Activated naive CD8-positive, alpha-beta T cell (primary cell): ENCODE measurements around the gene SEC63.
"Not testable (repeated sequence)": the region's sequence is repeated elsewhere in the genome, so short reads cannot be mapped to it uniquely, and the experiment has no call there.

Experiments used
- H3K27ac Mint-ChIP-seq: one replicate; pipeline ENCODE4 v1.8.0; 2021; ENCODE audit warnings: mixed read lengths
- H3K27me3 Mint-ChIP-seq: one replicate; pipeline ENCODE4 v1.8.0; 2021; ENCODE audit warnings: mixed read lengths
- H3K36me3 Mint-ChIP-seq: one replicate; pipeline ENCODE4 v1.8.0; 2021; ENCODE audit warnings: mixed read lengths
- H3K4me1 Mint-ChIP-seq: one replicate; pipeline ENCODE4 v1.8.0; 2021; ENCODE audit warnings: low read depth, mixed read lengths
- H3K4me3 Mint-ChIP-seq: one replicate; pipeline ENCODE4 v1.8.0; 2021; ENCODE audit warnings: mild to moderate bottlenecking, mixed read lengths
- H3K9me3 Mint-ChIP-seq: one replicate; pipeline ENCODE4 v1.8.0; 2021; ENCODE audit warnings: low read depth, mixed read lengths

Gene SEC63

GRCh38 chr6:107926697-107927544 is 31.1 kb downstream of the SEC63 start:
- H3K4me3 Mint-ChIP-seq, H3K4me1 Mint-ChIP-seq, H3K27me3 Mint-ChIP-seq, H3K9me3 Mint-ChIP-seq, H3K27ac Mint-ChIP-seq: not testable (repeated sequence)
- H3K36me3 Mint-ChIP-seq: peaks cover 16% of the 10 kb centered on the region

- Mint-ChIP-seq H3K27ac (no peak overlapping the region), H3K4me3 (no peak overlapping the region), H3K9me3 (no peaks in the 10 kb centered on the region), H3K27me3 (no peaks in the 10 kb centered on the region), H3K36me3 (peaks cover 33% of the 10 kb centered on the region), H3K4me1 (peaks cover 2% of the 10 kb centered on the region)
Measured at GRCh38 chr6:107917451-107918375, 40.3 kb downstream of the SEC63 start.

GRCh38 chr6:107916961-107917360 is 41.0 kb downstream of the SEC63 start:
- H3K4me3 Mint-ChIP-seq, H3K27me3 Mint-ChIP-seq, H3K27ac Mint-ChIP-seq, H3K9me3 Mint-ChIP-seq, H3K4me1 Mint-ChIP-seq: not testable (repeated sequence)
- peaks cover 30% of the 10 kb centered on the region for H3K36me3 Mint-ChIP-seq

DNA sequence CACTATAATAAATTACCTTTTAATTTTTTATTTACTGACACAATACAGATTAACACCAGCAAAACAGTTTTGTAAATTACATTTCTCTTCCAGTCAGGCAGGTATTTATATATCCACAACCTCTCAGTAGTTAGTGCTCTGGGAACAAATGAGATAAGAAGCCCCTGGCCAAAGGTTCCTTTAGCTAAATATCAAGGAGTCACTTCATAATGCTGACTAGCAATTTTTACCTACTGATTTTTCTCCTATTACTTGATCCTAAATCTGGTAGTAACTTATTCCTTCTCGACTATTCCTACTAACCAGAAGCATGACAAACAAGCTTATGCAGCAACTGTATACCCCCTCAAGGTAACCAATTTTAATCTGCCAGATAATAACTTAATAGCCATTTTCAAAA is 46.3 kb downstream of the SEC63 start:
- Mint-ChIP-seq H3K36me3 (peaks cover 8% of the 10 kb centered on the region), H3K27me3 (no peaks in the 10 kb centered on the region)

DNA sequence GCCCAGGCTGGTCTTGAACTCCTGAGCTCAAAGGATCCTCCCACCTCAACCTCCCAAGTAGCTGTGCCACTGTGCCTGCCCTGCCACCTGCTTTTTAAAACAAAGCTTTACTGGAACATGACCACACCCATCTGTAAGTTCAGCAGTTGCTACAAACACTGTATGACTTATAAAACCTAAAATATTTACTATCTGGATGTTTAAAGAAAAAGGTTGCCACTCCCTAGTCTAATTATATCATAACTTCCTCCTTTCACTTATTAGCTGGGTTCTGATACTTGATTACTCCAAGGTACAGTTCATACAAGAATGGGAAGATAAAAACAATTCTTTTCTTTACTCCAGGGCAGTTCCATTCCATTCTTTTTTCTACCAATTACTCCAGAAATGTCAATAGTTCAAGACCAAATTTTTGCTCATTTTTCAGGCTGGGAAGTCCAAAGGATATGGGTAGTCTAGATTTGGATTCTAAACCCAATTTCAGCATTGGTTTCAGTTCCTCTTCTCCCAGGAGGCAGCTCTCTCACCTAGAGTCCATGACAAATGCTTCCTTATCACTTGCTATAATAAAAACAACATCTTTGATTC is 63.1 kb downstream of the SEC63 start:
- no peaks in the 10 kb centered on the region for H3K27me3 Mint-ChIP-seq
- H3K9me3 Mint-ChIP-seq: no peaks in the 10 kb centered on the region
- no peak overlapping the region for H3K4me3 Mint-ChIP-seq
- peak overlapping the region; percentile 16 for H3K27ac Mint-ChIP-seq
- no peaks in the 10 kb centered on the region for H3K4me1 Mint-ChIP-seq
- H3K36me3 Mint-ChIP-seq: peaks cover 32% of the 10 kb centered on the region

More for the DNA sequence above, 46.3 kb downstream of the SEC63 start:
- H3K4me1 Mint-ChIP-seq: peaks cover 2% of the 10 kb centered on the region
- no peak overlapping the region for H3K27ac Mint-ChIP-seq
- no peaks in the 10 kb centered on the region for H3K9me3 Mint-ChIP-seq
- H3K4me3 Mint-ChIP-seq: no peak overlapping the region

DNA sequence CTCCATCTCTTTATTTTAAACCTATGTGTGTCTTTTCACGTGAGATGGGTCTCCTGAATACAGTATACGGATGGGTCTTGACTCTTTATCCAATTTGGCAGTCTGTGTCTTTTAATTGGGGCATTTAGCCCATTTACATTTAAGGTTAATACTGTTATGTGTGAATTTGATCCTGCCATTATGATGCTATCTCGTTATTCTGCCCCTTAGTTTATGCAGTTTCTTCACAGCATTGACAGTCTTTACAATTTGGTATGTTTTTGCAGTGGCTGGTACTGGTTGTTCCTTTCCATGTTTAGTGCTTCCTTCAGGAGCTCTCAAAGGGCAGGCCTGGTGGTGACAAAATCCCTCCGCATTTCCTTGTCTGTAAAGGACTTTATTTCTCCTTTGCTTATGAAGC is 67.6 kb downstream of the SEC63 start:
- H3K9me3 Mint-ChIP-seq, H3K4me1 Mint-ChIP-seq, H3K27ac Mint-ChIP-seq, H3K27me3 Mint-ChIP-seq, H3K4me3 Mint-ChIP-seq: not testable (repeated sequence)
- peaks cover 46% of the 10 kb centered on the region for H3K36me3 Mint-ChIP-seq

GRCh38 chr6:107885950-107886349 is 72.1 kb downstream of the SEC63 start:
- H3K9me3 Mint-ChIP-seq, H3K27me3 Mint-ChIP-seq, H3K27ac Mint-ChIP-seq, H3K4me1 Mint-ChIP-seq, H3K4me3 Mint-ChIP-seq: not testable (repeated sequence)
- peaks cover 30% of the 10 kb centered on the region for H3K36me3 Mint-ChIP-seq

DNA sequence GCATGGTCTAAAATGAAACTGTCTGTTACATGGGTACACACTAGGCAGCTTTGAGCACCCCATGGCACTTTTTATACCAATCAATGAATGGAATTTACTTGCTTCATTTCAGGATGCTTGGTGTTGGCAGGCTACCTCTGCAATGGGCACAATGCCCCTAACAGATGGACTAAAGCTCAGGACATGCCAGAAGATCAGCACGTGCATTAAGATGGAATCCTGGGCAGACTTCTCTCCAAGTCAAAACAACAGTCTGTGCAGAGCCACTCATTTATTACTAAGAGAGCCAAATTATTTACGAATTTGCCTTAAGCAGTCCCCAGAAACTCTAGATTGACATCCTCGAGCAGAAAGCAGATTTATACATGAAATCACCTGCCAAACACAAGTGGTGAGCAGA is 78.1 kb downstream of the SEC63 start:
- Mint-ChIP-seq H3K27me3 (no peaks in the 10 kb centered on the region), H3K9me3 (no peaks in the 10 kb centered on the region), H3K27ac (no peak overlapping the region), H3K36me3 (peaks cover 10% of the 10 kb centered on the region), H3K4me3 (no peak overlapping the region), H3K4me1 (no peaks in the 10 kb centered on the region)

GRCh38 chr6:107877968-107878367 is 80.0 kb downstream of the SEC63 start:
- no peaks in the 10 kb centered on the region for H3K4me1 Mint-ChIP-seq

GRCh38 chr6:107871976-107872375 is 86.0 kb downstream of the SEC63 start:
- H3K4me1 Mint-ChIP-seq: peaks cover 20% of the 10 kb centered on the region
- H3K9me3 Mint-ChIP-seq: no peaks in the 10 kb centered on the region
- H3K4me3 Mint-ChIP-seq: no peak overlapping the region
- H3K27me3 Mint-ChIP-seq: no peaks in the 10 kb centered on the region
- H3K27ac Mint-ChIP-seq: peak overlapping the region; percentile 81
- H3K36me3 Mint-ChIP-seq: peaks cover 10% of the 10 kb centered on the region

More at GRCh38 chr6:107877968-107878367, 80.0 kb downstream of the SEC63 start:
- H3K36me3 Mint-ChIP-seq: peaks cover 10% of the 10 kb centered on the region
- no peak overlapping the region for H3K4me3 Mint-ChIP-seq
- no peaks in the 10 kb centered on the region for H3K27me3 Mint-ChIP-seq
- no peak overlapping the region for H3K27ac Mint-ChIP-seq
- no peaks in the 10 kb centered on the region for H3K9me3 Mint-ChIP-seq

DNA sequence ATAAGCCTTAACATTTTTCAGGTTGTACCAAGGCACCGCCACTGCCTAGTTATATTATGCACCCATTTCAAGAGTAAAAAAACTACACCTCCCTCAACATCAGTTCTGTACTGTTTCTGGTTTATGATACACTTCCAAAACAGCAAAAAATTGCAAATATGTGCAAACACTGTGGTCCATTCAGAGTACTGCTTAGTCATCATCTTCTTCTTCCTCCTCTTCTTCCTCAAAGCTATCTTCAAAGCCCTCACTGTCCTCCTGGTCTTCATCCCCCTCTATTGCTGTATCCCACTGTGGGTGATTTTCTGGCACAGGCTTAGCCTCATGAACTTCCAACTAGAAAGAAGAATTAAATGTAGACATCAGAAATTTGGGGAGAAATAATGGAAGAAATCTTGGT is 86.5 kb downstream of the SEC63 start:
- H3K27ac Mint-ChIP-seq: peak overlapping the region; percentile 81
- not testable (repeated sequence) for H3K9me3 Mint-ChIP-seq, H3K4me3 Mint-ChIP-seq

DNA sequence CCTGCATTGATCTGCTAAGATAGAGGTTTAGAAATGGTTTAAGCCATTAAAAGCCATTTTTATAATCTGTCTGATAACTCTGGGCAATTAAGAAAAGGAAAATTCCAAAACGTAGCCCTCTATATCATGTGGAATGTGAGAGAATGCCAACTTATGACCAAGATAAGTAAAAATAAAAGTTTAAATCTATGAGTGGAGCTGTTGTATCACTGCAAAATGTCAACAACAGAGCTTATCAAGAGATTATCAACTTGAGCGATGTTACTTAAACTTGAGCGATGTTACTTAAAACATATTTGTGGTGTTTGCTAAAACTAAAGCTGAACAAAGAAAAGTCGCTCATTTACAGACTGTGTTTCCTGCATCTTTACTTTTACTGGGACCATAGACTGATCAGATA is 87.0 kb downstream of the SEC63 start:
- peaks cover 9% of the 10 kb centered on the region for H3K36me3 Mint-ChIP-seq
- H3K27ac Mint-ChIP-seq: peak overlapping the region; percentile 47
- H3K4me1 Mint-ChIP-seq: peaks cover 20% of the 10 kb centered on the region
- H3K9me3 Mint-ChIP-seq: no peaks in the 10 kb centered on the region
- H3K4me3 Mint-ChIP-seq: no peak overlapping the region
- H3K27me3 Mint-ChIP-seq: no peaks in the 10 kb centered on the region

More for the DNA sequence above, 86.5 kb downstream of the SEC63 start:
- H3K36me3 Mint-ChIP-seq: peaks cover 10% of the 10 kb centered on the region
- not testable (repeated sequence) for H3K27me3 Mint-ChIP-seq
- peaks cover 20% of the 10 kb centered on the region for H3K4me1 Mint-ChIP-seq

GRCh38 chr6:107870381-107870780 is 87.6 kb downstream of the SEC63 start:
- Mint-ChIP-seq H3K27me3 (no peaks in the 10 kb centered on the region), H3K9me3 (no peaks in the 10 kb centered on the region), H3K27ac (peak overlapping the region; percentile 47), H3K4me1 (peaks cover 20% of the 10 kb centered on the region), H3K36me3 (peaks cover 7% of the 10 kb centered on the region), H3K4me3 (no peak overlapping the region)

DNA sequence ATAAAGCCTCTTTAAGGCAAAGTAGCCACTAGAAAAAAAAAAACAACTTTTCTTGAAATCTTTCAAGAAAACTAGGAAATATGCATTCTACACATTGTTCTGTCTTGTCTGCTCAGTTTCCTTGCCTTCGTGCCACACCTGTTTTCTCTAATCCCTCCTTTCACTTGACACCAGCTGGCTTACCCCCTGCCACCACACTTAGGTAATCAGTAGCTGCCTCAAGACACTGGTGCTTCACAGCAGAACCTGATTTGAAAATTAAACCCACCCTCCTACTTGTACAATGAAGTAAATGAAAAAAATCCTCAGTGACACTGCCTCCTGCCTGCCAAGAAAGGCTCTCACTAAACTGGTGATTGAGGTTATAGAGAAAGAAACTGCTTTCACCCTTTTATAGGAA is 88.1 kb downstream of the SEC63 start:
- H3K27me3 Mint-ChIP-seq: no peaks in the 10 kb centered on the region
- H3K9me3 Mint-ChIP-seq: no peaks in the 10 kb centered on the region
- no peak overlapping the region for H3K4me3 Mint-ChIP-seq
- H3K27ac Mint-ChIP-seq: peak overlapping the region; percentile 47
- peaks cover 20% of the 10 kb centered on the region for H3K4me1 Mint-ChIP-seq
- peaks cover 5% of the 10 kb centered on the region for H3K36me3 Mint-ChIP-seq
